ENCODE measurements around the gene TTPAL. TPM values are rescaled to one million over a fixed set of nuclear protein-coding genes. Genes with fewer than 3 reads are reported as not detected.
"Not testable (repeated sequence)": the region's sequence is repeated elsewhere in the genome, so short reads cannot be mapped to it uniquely, and the experiment has no call there.

TTPAL gene
- total RNA-seq, 1 experiment from 2014 or later = 21.1 TPM

DNA sequence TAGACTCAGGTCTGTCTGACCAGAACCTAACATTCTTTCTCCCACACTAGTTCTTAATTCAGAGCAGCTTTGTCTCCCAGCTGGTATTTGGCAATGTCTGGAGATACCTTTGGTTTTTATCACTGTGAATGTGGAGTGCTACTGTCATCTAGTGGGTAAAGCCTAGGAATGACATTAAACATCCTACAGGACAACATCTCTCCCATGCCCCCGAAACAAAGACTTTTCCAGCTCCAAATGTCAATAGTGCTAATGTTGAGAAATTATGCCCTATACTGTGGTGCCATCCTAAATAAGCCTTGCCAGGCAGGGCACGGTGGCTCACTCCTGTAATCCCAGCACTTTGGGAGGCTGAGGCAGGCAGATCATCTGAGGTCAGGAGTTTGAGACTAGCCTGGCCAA is 4.2 kb upstream of the TTPAL start:
- Histone ChIP-seq H2BK120ac (ENCODE audit: low read depth, low read length, poor library complexity, severe bottlenecking) (no peak overlapping the region), H4K5ac (ENCODE audit: insufficient read length, low read depth, low read length) (no peak overlapping the region)

GRCh38 chr20:44472283-44472682 is 3.4 kb upstream of the TTPAL start:
- H4K91ac ChIP-seq (ENCODE audit: insufficient read length, low read depth, low read length); H2BK20ac ChIP-seq (ENCODE audit: low read depth, low read length, poor library complexity, severe bottlenecking); H3K56ac ChIP-seq (ENCODE audit: insufficient read length, low read depth, low read length); H3K4me3 Mint-ChIP-seq; H3K23ac ChIP-seq (ENCODE audit: insufficient read length, low read depth, low read length); H3K36me3 Mint-ChIP-seq (ENCODE audit: insufficient read depth in 1 of 3, low read depth in 3 of 3); H3K4ac ChIP-seq (ENCODE audit: low read depth, low read length); H4K20me1 ChIP-seq (ENCODE audit: control insufficient read depth, insufficient read depth, insufficient read length); H3K27me3 ChIP-seq (ENCODE audit: insufficient read depth, low read length); DNase-seq; H3K4me2 ChIP-seq (ENCODE audit: insufficient read depth, insufficient read length, low read length); H3K79me2 ChIP-seq (ENCODE audit: insufficient read depth, low read length); H4K8ac ChIP-seq (replicated peaks; ENCODE audit: insufficient read length, low read depth, low read length); H4K5ac ChIP-seq (ENCODE audit: insufficient read length, low read depth, low read length); H2BK5ac ChIP-seq (ENCODE audit: insufficient read length, low read length); H3K4me1 ChIP-seq (ENCODE audit: insufficient read depth, low read length); H3K9me3 ChIP-seq (ENCODE audit: control insufficient read depth, low read depth, low read length); H3K9ac ChIP-seq (ENCODE audit: extremely low read depth, insufficient read length, low read length); H3K27ac ChIP-seq (ENCODE audit: insufficient read length, low read depth, low read length); H3K9me3 Mint-ChIP-seq; H3T11ph ChIP-seq (ENCODE audit: low read length); H2BK15ac ChIP-seq (ENCODE audit: low read depth, low read length); H2AFZ ChIP-seq (ENCODE audit: low read length); H3K79me1 ChIP-seq (ENCODE audit: insufficient read depth, low read depth, low read length, poor library complexity, severe bottlenecking); H3K27me3 Mint-ChIP-seq (ENCODE audit: low read depth); H3K27ac Mint-ChIP-seq; H3K18ac ChIP-seq (ENCODE audit: insufficient read length, low read depth, low read length); H3K14ac ChIP-seq (ENCODE audit: insufficient read depth, low read length); H3K23me2 ChIP-seq (ENCODE audit: insufficient read length, low read depth, low read length, poor library complexity, severe bottlenecking); H2AK5ac ChIP-seq (ENCODE audit: insufficient read length, low read length); H2BK120ac ChIP-seq (ENCODE audit: low read depth, low read length, poor library complexity, severe bottlenecking); H2BK12ac ChIP-seq (ENCODE audit: insufficient read length, low read depth, low read length): not testable (repeated sequence)
- WGBS (ENCODE audit: extremely low coverage, insufficient read length, low lambda C conversion rate) = no CpG with 5 or more reads among the region's 9 CpGs
- H3K4me1 Mint-ChIP-seq = peaks cover 21% of the 10 kb centered on the region in 2 experiments

More for the DNA sequence above, 4.2 kb upstream of the TTPAL start:
- no peak overlapping the region for H2BK12ac ChIP-seq (ENCODE audit: insufficient read length, low read depth, low read length)
- no peak for DNase-seq
- H2BK20ac ChIP-seq (ENCODE audit: low read depth, low read length, poor library complexity, severe bottlenecking) = no peak overlapping the region
- H3K4me2 ChIP-seq (ENCODE audit: insufficient read depth, insufficient read length, low read length) = no peak overlapping the region
- H4K8ac ChIP-seq (replicated peaks; ENCODE audit: insufficient read length, low read depth, low read length) = no peak overlapping the region
- H3K27me3 ChIP-seq (ENCODE audit: insufficient read depth, low read length) = no peaks in the 10 kb centered on the region
- Mint-ChIP-seq H3K4me3 (no peak overlapping the region), H3K27me3 (ENCODE audit: low read depth) (peaks cover 5% of the 10 kb centered on the region), H3K36me3 (ENCODE audit: insufficient read depth in 1 of 3, low read depth in 3 of 3) (no peaks in the 10 kb centered on the region), H3K4me1 (peaks cover 16 to 21% of the 10 kb centered on the region in 2 experiments), H3K27ac (no peak overlapping the region; a peak in 1 of 7 replicates), H3K9me3 (no peaks in the 10 kb centered on the region)
- H3K18ac ChIP-seq (ENCODE audit: insufficient read length, low read depth, low read length) = no peak overlapping the region
- no peak overlapping the region for H2BK15ac ChIP-seq (ENCODE audit: low read depth, low read length)
- H3K79me2 ChIP-seq (ENCODE audit: insufficient read depth, low read length) = no peaks in the 10 kb centered on the region
- H3K4ac ChIP-seq (ENCODE audit: low read depth, low read length) = no peak overlapping the region
- WGBS (ENCODE audit: extremely low coverage, insufficient read length, low lambda C conversion rate) = no CpG with 5 or more reads among the region's 2 CpGs
- H3T11ph ChIP-seq (ENCODE audit: low read length) = no peak overlapping the region
- no peak overlapping the region for H2AK5ac ChIP-seq (ENCODE audit: insufficient read length, low read length)
- no peak overlapping the region for H2BK5ac ChIP-seq (ENCODE audit: insufficient read length, low read length)
- H3K4me1 ChIP-seq (ENCODE audit: insufficient read depth, low read length) = peaks cover 3% of the 10 kb centered on the region; the same call in 1 of the 2 replicates
- H3K79me1 ChIP-seq (ENCODE audit: insufficient read depth, low read depth, low read length, poor library complexity, severe bottlenecking) = no peaks in the 10 kb centered on the region
- no peak overlapping the region for H3K56ac ChIP-seq (ENCODE audit: insufficient read length, low read depth, low read length)
- no peak overlapping the region for H3K23ac ChIP-seq (ENCODE audit: insufficient read length, low read depth, low read length)
- no peaks in the 10 kb centered on the region for H3K23me2 ChIP-seq (ENCODE audit: insufficient read length, low read depth, low read length, poor library complexity, severe bottlenecking)
- H4K20me1 ChIP-seq (ENCODE audit: control insufficient read depth, insufficient read depth, insufficient read length) = no peaks in the 10 kb centered on the region
- H3K14ac ChIP-seq (ENCODE audit: insufficient read depth, low read length) = no peak overlapping the region
- H4K91ac ChIP-seq (ENCODE audit: insufficient read length, low read depth, low read length) = no peak overlapping the region
- H3K9me3 ChIP-seq (ENCODE audit: control insufficient read depth, low read depth, low read length) = no peaks in the 10 kb centered on the region
- H3K9ac ChIP-seq (ENCODE audit: extremely low read depth, insufficient read length, low read length) = no peak overlapping the region
- H2AFZ ChIP-seq (ENCODE audit: low read length) = no peak overlapping the region
- TF ChIP-seq, protein P1, sequence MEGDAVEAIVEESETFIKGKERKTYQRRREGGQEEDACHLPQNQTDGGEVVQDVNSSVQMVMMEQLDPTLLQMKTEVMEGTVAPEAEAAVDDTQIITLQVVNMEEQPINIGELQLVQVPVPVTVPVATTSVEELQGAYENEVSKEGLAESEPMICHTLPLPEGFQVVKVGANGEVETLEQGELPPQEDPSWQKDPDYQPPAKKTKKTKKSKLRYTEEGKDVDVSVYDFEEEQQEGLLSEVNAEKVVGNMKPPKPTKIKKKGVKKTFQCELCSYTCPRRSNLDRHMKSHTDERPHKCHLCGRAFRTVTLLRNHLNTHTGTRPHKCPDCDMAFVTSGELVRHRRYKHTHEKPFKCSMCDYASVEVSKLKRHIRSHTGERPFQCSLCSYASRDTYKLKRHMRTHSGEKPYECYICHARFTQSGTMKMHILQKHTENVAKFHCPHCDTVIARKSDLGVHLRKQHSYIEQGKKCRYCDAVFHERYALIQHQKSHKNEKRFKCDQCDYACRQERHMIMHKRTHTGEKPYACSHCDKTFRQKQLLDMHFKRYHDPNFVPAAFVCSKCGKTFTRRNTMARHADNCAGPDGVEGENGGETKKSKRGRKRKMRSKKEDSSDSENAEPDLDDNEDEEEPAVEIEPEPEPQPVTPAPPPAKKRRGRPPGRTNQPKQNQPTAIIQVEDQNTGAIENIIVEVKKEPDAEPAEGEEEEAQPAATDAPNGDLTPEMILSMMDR (conservative IDR thresholded peaks at IDR 0.05) = peak; percentile 55
- H3K27ac ChIP-seq (ENCODE audit: insufficient read length, low read depth, low read length) = no peak overlapping the region

All from H9 (cell line).